ENCODE measurements around the gene MME.

Gene MME

DNA sequence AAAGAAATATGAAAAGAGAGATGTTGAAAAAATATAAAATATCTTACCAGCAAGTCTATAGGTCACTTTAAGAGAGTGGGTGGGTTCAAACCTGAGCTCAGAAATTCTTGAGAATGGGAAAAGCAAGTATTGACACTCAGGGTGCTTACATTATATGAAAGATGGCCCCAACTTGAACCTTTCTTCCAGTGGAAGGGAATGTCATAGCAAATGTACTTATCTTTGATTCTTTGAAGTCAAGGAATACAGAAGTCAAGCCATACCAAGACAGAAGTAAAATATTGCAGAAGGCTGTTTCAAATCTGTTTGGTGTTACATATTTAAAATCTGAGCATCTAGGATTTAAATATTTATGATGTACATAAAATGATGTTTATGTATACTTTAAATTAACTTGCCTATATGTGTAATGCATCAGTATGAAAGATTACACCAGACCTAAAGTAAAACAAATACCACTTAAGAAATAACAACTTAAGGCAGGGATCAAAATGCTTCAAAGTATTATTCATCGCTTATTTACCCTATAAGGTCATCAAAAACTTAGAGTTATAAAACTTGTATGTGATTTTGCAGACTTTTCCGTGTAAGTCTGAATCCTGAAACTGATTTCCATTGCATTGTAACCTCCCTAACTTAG is 8.7 kb downstream of the MME start:
- H3K4me3 ChIP-seq (ENCODE audit: low read depth, low read length) = no peak overlapping the region
- no peak for DNase-seq (ENCODE audit: low read depth)
- in situ Hi-C loops (cut with HindIII; ENCODE audit: low sequenced_read_pairs) = no loop called here
- TF ChIP-seq, protein P1, sequence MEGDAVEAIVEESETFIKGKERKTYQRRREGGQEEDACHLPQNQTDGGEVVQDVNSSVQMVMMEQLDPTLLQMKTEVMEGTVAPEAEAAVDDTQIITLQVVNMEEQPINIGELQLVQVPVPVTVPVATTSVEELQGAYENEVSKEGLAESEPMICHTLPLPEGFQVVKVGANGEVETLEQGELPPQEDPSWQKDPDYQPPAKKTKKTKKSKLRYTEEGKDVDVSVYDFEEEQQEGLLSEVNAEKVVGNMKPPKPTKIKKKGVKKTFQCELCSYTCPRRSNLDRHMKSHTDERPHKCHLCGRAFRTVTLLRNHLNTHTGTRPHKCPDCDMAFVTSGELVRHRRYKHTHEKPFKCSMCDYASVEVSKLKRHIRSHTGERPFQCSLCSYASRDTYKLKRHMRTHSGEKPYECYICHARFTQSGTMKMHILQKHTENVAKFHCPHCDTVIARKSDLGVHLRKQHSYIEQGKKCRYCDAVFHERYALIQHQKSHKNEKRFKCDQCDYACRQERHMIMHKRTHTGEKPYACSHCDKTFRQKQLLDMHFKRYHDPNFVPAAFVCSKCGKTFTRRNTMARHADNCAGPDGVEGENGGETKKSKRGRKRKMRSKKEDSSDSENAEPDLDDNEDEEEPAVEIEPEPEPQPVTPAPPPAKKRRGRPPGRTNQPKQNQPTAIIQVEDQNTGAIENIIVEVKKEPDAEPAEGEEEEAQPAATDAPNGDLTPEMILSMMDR (IDR thresholded peaks at IDR 0.05; ENCODE audit: low read depth, low read length, missing control alignments) = no peak

DNA sequence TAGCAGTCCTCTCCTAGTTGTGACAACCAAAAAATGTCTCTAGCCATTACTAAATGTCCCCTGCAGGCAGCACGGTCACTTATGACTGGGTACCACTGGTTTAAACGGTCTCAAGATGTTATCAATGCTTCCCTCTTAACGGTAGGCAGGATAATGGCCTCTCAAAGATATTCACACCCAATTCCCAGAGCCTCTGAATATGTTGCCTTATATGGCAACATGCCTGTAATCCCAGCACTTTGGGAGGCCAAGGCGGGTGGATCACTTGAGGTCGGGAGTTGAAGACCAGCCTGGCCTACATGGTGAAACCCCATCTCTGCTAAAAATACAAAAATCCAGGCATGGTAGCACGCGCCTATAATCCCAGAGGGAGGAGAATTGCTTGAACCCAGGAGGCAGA is 9.4 kb downstream of the MME start:
- TF ChIP-seq, protein P1 (IDR thresholded peaks at IDR 0.05; ENCODE audit: low read depth, low read length, missing control alignments) = no peak
- no peak overlapping the region for H3K4me3 ChIP-seq (ENCODE audit: low read depth, low read length)
- DNase-seq (ENCODE audit: low read depth) = no peak
- in situ Hi-C loops (cut with HindIII; ENCODE audit: low sequenced_read_pairs) = no loop called here

DNA sequence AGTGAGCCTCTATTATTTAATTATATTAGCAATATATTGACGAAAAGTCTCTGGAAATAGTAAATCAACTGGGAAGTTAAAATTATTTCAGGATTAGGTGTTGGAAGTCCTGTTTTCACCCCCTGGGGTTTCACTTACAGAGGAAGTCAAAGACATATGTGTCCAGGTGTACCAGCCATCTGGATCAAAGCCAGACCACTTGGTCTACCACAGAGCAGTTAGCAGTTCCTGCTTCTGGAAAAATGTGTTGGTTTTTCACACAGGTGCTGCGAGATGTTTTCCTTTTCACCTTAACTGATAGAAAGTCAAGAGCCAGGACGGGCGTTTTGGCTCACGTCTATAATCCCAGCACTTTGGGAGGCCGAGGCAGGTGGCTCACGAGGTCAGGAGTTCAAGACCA is 13.1 kb downstream of the MME start:
- in situ Hi-C loops (cut with HindIII; ENCODE audit: low sequenced_read_pairs) = no loop called here
- no peak for DNase-seq (ENCODE audit: low read depth)
- H3K4me3 ChIP-seq (ENCODE audit: low read depth, low read length) = no peak overlapping the region
- TF ChIP-seq, protein P1 (IDR thresholded peaks at IDR 0.05; ENCODE audit: low read depth, low read length, missing control alignments) = no peak

DNA sequence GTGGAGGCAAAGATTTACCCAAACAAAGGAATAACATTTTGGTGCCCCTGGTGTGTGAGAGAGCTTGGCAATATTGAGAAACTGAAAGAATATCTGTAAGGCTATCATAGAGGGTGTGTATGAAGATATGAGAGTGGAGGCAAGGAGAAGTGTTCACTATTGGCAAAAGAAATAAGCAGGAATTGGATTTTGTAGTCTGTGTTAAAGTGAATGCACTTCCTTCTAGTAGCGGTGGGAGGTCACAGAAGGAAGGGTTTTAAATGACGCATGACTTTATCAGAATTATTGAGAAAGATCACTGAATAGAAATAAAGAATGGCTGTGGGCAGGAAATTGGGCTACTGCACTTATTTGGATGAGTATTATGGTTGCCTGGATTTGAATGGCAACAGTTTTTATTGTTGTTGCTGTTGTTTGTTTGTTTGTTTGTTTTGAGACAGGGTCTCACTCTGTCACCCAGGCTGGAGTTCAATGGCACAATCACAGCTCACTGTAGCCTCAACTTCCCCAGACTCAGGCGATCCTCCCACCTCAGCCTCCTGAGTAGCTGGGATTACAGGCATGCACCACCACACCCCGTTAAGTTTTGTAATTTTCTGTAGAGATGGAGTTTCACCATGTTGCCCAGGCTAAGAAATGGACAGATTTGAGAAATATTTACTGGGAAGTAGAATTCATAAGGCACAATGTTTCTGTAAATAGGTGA is 16.3 kb downstream of the MME start:
- H3K4me3 ChIP-seq (ENCODE audit: low read depth, low read length) = no peak overlapping the region
- TF ChIP-seq, protein P1 (IDR thresholded peaks at IDR 0.05; ENCODE audit: low read depth, low read length, missing control alignments) = no peak
- in situ Hi-C loops (cut with HindIII; ENCODE audit: low sequenced_read_pairs) = no loop called here
- no peak for DNase-seq (ENCODE audit: low read depth)

DNA sequence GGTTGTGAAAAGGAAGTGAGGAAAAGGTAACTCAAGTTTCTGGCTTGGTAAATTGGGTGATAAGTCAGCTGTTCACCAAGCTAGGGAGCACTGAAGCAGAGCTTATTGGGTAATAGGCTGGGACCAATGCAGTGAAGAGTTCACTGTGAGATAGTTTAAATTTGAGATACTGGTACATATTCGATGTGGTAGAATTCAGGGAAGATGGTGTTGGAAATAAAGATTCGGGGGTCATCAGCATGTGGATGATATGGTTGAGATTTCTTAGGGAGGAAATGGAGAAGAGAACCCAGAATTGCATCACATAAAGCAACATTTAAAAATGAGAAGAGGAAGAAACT is 16.9 kb downstream of the MME start:
- DNase-seq (ENCODE audit: low read depth) = no peak
- H3K4me3 ChIP-seq (ENCODE audit: low read depth, low read length) = no peak overlapping the region
- in situ Hi-C loops (cut with HindIII; ENCODE audit: low sequenced_read_pairs) = no loop called here
- TF ChIP-seq, protein P1 (IDR thresholded peaks at IDR 0.05; ENCODE audit: low read depth, low read length, missing control alignments) = no peak

DNA sequence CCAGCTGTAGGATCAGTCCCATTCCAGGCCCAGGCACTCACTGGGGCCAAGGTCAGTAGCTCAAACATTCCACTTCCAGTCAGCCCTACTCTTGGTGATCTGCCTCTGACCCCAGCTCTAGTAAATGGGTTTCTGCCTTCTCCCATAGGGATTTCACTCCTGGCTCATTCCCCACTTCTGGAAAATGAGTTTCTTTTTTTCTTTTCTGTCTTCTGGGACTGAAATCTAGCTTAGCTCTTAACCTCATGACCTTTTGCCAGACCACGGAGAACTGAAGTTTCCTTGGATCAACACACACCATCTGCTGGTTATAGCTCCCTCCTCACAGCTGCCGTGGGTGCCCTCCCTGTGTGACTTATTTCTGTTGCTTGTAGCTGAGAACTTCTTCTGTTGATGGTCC is 21.3 kb downstream of the MME start:
- TF ChIP-seq, protein P1 (IDR thresholded peaks at IDR 0.05; ENCODE audit: low read depth, low read length, missing control alignments) = no peak
- no peak overlapping the region for H3K4me3 ChIP-seq (ENCODE audit: low read depth, low read length)
- DNase-seq (ENCODE audit: low read depth) = no peak
- in situ Hi-C loops (cut with HindIII; ENCODE audit: low sequenced_read_pairs) = no loop called here

Data from astrocyte of the cerebellum (primary cell).